Bronchial epithelial cell (primary cell): Measurements from ENCODE around the gene ARHGEF18. TPM values are rescaled to one million over a fixed set of nuclear protein-coding genes. Genes with fewer than 3 reads are reported as not detected.
A peak's percentile ranks its signal among the peaks of the same experiment; 100 is the strongest.

Experiments used
- DNase-seq: peaks from one replicate; pipeline ENCODE4 v3.0.0-alpha.2; 2010; ENCODE audit warnings: low read depth
- FAIRE-seq: peaks from 2 replicates; lab custom pipeline; 2011; peaks lifted over from hg19 to GRCh38; lab: Jason Lieb, UNC
- H3K27me3 ChIP-seq: 2 replicates; pipeline ENCODE4 v1.5.1; 2011; ENCODE audit warnings: low read length; ENCODE audit not compliant: control insufficient read depth, insufficient read depth
- H3K36me3 ChIP-seq: 2 replicates; pipeline ENCODE4 v1.5.1; 2011; ENCODE audit warnings: low read length; ENCODE audit not compliant: control insufficient read depth, insufficient read depth
- H3K4me3 ChIP-seq: 2 replicates; pipeline ENCODE4 v1.5.1; 2011; ENCODE audit warnings: mild to moderate bottlenecking, low read depth, low read length, control low read depth
- CTCF ChIP-seq: IDR thresholded peaks from 2 replicates; pipeline ENCODE4 v1.5.1; 2011; ENCODE audit warnings: mild to moderate bottlenecking, moderate library complexity, low read length, control low read depth, inconsistent platforms; ENCODE audit not compliant: insufficient read depth, severe bottlenecking
- total RNA-seq: library from RNA; depleted of rRNA; stranded (reverse); fragments of >200 nt; gene quantifications from 2 replicates; pipeline ENCODE4 v1.2.1, GENCODE V29; 2014

ARHGEF18 gene
- total RNA-seq, 1 donor from 2014 or later = 78.7 TPM

- no peaks in the 10 kb centered on the region for H3K27me3 ChIP-seq
- no peak for TF ChIP-seq CTCF
- no peak for FAIRE-seq
- no peak overlapping the region for H3K4me3 ChIP-seq
- no peaks in the 10 kb centered on the region for H3K36me3 ChIP-seq
- DNase-seq = no peak
Observed at GRCh38 chr19:7371001-7371400, 22.3 kb downstream of the ARHGEF18 start.

- no peak overlapping the region for H3K4me3 ChIP-seq
- TF ChIP-seq CTCF = no peak
- no peaks in the 10 kb centered on the region for H3K27me3 ChIP-seq
- DNase-seq (no peak), FAIRE-seq (no peak)
- no peaks in the 10 kb centered on the region for H3K36me3 ChIP-seq
Observed at GRCh38 chr19:7372810-7373209, 24.1 kb downstream of the ARHGEF18 start.

DNA sequence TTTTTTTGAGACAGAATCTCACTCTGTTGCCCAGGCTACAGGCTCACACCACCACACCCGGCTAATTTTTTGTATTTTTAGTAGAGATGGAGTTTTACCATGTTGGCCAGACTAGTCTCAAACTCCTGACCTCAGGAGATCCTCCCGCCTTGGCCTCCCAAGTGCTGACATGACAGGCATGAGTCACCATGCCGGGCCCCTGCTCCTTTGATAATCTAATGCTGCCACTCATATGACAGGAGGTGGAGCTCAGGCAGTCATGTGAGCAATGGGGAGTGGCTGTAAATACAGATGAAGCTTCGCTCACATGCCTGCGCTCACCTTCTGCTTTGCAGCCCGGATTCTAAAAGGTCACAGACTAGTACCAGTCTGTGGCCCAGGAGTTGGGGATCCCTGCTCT is 25.1 kb downstream of the ARHGEF18 start:
- FAIRE-seq = no peak
- Histone ChIP-seq H3K27me3 (no peaks in the 10 kb centered on the region), H3K4me3 (no peak overlapping the region), H3K36me3 (no peaks in the 10 kb centered on the region)
- peak; percentile 25 for DNase-seq
- TF ChIP-seq CTCF = no peak

DNA sequence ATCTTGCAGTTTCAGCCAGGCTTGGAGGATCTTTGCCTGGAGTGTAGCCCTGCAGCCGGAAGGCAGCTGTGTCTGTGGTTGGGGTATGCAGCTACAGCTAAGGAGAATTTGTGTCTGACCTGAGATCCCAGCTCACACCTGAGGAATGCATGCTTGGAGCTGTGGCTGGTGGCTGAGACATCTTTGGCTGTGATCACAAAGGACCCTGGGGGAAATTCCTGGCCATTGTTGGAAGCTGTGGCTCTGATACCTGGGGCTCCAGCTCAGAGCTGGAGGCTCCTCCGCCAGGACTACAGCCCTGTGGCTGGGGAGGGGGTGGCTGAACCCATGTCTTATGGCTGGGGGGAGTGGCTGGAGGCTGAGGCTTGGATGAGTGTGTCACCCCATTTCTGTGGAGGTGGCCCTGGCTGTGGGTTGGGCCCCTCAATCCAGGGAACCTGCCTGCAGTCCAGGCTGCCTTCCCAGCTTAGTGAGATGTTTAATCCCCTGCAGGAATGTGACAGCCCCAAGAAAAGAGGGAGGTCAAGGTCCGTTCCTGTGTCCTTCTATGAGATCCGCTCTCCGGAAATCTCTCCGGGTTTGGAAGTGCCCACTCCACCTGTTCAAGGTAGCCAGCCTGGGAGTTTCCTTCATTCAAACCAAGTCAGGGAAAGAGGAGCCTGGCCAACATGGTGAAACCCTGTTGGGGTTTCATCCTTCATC is 27.6 kb downstream of the ARHGEF18 start:
- DNase-seq (peak; percentile 30), FAIRE-seq (peak; percentile 58)
- no peaks in the 10 kb centered on the region for H3K27me3 ChIP-seq
- H3K4me3 ChIP-seq = no peak overlapping the region
- TF ChIP-seq CTCF = no peak
- H3K36me3 ChIP-seq = no peaks in the 10 kb centered on the region

DNA sequence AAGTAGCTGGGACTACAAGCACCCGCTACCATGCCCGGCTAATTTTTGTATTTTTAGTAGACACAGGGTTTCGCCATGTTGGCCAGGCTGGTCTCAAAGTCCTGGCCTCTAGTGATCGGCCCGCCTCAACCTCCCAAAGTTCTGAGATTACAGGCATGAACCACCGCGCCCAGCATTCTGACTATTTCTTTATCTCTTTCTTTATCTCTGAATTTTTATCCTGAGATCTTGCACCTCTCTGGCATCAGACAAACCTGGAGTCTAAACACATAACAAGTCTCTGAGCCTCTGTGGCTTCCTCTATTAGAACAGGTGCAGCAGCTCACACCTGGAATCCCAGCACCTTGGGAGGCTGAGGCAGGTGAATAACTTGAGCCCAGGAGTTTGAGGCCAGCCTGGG is 28.5 kb downstream of the ARHGEF18 start:
- TF ChIP-seq CTCF = no peak
- Histone ChIP-seq H3K4me3 (no peak overlapping the region), H3K36me3 (no peaks in the 10 kb centered on the region), H3K27me3 (no peaks in the 10 kb centered on the region)
- DNase-seq = no peak
- FAIRE-seq = no peak

DNA sequence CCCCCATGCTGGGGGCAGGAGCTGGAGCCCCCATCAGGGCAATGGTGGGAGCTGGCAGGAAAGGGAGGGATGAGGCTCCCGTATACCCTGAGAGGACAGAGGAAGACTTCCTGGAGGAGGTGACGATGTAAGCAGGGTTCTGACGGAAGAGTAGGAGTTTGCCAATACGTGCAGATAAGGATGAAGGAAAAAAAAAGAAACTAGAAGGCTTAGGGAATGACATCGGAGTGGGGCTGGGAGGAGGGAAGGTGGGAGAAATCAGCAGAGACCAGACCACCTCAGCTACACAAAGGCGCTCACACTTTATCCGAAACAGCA is 32.3 kb downstream of the ARHGEF18 start:
- TF ChIP-seq CTCF = no peak
- no peak for FAIRE-seq
- H3K27me3 ChIP-seq = no peaks in the 10 kb centered on the region

More for the DNA sequence above, 32.3 kb downstream of the ARHGEF18 start:
- Histone ChIP-seq H3K36me3 (no peaks in the 10 kb centered on the region), H3K4me3 (no peak overlapping the region)
- no peak for DNase-seq
